Adrenal gland (tissue), 12 donors: Measurements from ENCODE around the gene FRMD1. TPM values are rescaled to one million over a fixed set of nuclear protein-coding genes. Genes with fewer than 3 reads are reported as not detected.

Experiments
- DNase-seq, 7 donors: peaks; one replicate each; pipeline ENCODE4 v3.0.0-alpha.2; 2019 to 2020
- H3K27ac ChIP-seq, 5 donors: fragments of 200-600 bp; sonication (generic) in 4 of 5; 1 replicate in 3 of 5; 2 replicates in 2 of 5; pipeline versions ENCODE4 v1.5.1 to v1.8.0; 2016 to 2020; ENCODE audit warnings: mild to moderate bottlenecking in 1 of 5
- H3K27me3 ChIP-seq: fragments of 200-600 bp; 2 replicates; pipeline ENCODE4 v1.8.0; 2021
- H3K36me3 ChIP-seq, 2 donors: fragments of 200-600 bp; replicated peaks in 1 of 2; 1 replicate in 1 of 2; 2 replicates in 1 of 2; pipeline versions ENCODE4 v1.5.1 to v1.8.0; 2018 to 2022
- H3K4me1 ChIP-seq, 2 donors: fragments of 200-600 bp; replicated peaks in 1 of 2; 1 replicate in 1 of 2; 2 replicates in 1 of 2; pipeline versions ENCODE4 v1.5.1 to v1.8.0; 2018 to 2021
- H3K4me3 ChIP-seq, 4 donors: fragments of 200-600 bp; sonication (generic) in 3 of 4; one replicate each; pipeline ENCODE4 v1.5.1; 2016 to 2018
- H3K9me3 ChIP-seq, 3 donors: fragments of 200-600 bp; sonication (generic) in 1 of 3; replicated peaks in 1 of 3; 1 replicate in 2 of 3; 2 replicates in 1 of 3; pipeline versions ENCODE4 v1.5.1 to v1.8.0; 2016 to 2021
- POLR2A ChIP-seq, 2 donors: fragments of 450-650 bp; IDR thresholded peaks; one replicate each; pipeline ENCODE4 v1.6.1; 2017; ENCODE audit warnings: antibody characterized with exemption in 2 of 2, mild to moderate bottlenecking in 2 of 2, moderate library complexity in 1 of 2
- whole genome bisulfite sequencing, 4 donors: extraction: QIAGEN DNeasy Blood & Tissue Kit in 2 of 4; methylation state at CpG; one replicate each; pipeline versions ENCODE4 v1.1.5 to v1.1.7; 2013 to 2017; 5-methylcytosine and 5-hydroxymethylcytosine counted together
- intact Hi-C, 2 donors: fragments of 100-400 bp; cut with DNase I; formaldehyde crosslinking; loops; one replicate each; pipeline versions ENCODE4 v1.14.1 to v1.15.0; 2022 to 2023
- polyA plus RNA-seq, 3 donors: library from polyadenylated mRNA; stranded (reverse); fragments of 200-250 nt in 2 of 3; fragments of 350-450 nt in 1 of 3; fragmentation: Illumina TruSeq in 1 of 3; extraction: RNeasy Lipid Tissue Mini Kit (QIAGEN cat#74804) in 1 of 3; gene quantifications; one replicate each; pipeline ENCODE4 v1.2.3, GENCODE V29; 2013 to 2014
- total RNA-seq, 9 donors: library from RNA; depleted of rRNA in 4 of 9; stranded (reverse); fragments of >200 nt in 4 of 9; fragments of 120-200 nt in 1 of 9; fragmentation: NEBNext Ultra II Directional in 1 of 9; extraction: Animal tissue kit (Norgen Biotek cat#: 25700) in 1 of 9; gene quantifications; one replicate each; pipeline versions ENCODE4 v1.1.0 to v1.2.4, GENCODE V29; 2013 to 2023
- TF ChIP-seq, protein P1 (sequence below), 6 experiments: fragments of 450-650 bp in 4 of 6; fragments of 200-600 bp in 2 of 6; sonication (generic) in 1 of 6; IDR thresholded peaks; 1 replicate in 5 of 6; 2 replicates in 1 of 6; pipeline versions ENCODE4 v1.5.1 to v1.8.0; 2016 to 2021; ENCODE audit warnings: antibody characterized with exemption in 6 of 6, mild to moderate bottlenecking in 2 of 6, moderate library complexity in 1 of 6
- donor health status: healthy with polysubstance abuse.
- donor health status: Bipolar disorder and iron deficiency.
- donor health status: DM: yes; HTN: yes; CAD: no.
- donor health status: DM: no; HTN: no; CAD: no.
- donor health status: DM: no; HTN: no; CAD: no.
- donor health status: DM: yes; HTN: yes; CAD: no.

Gene FRMD1
- total and polyA plus RNA-seq, 12 donors = under 0.01 to 0.32 (median 0.14) TPM; not detected in 7

DNA sequence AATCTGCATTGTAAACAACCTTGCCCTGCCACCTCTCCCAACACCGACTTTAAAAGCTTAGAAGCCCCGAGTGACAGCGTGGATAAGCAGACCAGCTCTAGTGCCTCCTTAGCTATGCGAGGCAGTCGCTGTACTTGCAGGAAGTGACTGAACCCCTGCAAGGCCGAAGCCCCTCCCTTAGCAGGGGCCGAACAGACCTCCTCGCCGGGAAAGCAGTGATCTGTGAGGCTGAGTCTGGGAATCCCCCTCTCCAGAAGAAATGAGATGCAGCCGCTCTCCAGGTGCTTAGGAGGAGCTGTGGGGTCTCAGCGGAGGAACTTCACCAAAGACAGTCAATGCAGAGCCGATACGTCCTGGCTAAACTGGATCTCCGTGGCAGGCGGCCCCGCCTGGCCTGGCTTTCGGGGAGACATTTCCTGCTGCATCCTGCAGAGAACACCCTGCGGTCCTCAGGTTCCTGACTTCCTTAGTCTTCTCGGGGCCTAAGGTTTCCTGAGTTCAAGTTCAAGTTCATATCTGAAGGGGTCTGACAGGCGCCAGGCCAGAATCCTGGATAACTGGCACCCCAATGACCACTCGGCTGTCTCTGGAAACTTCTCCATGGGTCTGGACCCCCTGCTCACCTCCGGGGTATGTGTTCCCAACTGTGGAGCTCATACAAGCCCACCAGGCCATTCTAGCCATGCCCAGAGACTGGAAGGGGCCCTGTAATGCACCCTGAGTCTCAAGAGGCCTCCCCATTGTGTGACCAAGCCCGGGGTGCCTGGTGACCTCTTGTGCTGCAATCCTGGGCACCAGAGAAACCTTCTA is 20.4 kb upstream of the FRMD1 start:
- Histone ChIP-seq H3K9me3 (no peaks in the 10 kb centered on the region), H3K27me3 (peaks cover 19% of the 10 kb centered on the region), H3K36me3 (no peaks in the 10 kb centered on the region), H3K4me3 (no peak overlapping the region), H3K4me1 (no peaks in the 10 kb centered on the region), H3K27ac (no peak overlapping the region)
- 55 to 72% (median 70%) methylated on average over 11 to 23 of the region's 23 CpGs for WGBS, 4 donors
- DNase-seq = no peak
- intact Hi-C loops = no loop called here
- TF ChIP-seq, protein P1, sequence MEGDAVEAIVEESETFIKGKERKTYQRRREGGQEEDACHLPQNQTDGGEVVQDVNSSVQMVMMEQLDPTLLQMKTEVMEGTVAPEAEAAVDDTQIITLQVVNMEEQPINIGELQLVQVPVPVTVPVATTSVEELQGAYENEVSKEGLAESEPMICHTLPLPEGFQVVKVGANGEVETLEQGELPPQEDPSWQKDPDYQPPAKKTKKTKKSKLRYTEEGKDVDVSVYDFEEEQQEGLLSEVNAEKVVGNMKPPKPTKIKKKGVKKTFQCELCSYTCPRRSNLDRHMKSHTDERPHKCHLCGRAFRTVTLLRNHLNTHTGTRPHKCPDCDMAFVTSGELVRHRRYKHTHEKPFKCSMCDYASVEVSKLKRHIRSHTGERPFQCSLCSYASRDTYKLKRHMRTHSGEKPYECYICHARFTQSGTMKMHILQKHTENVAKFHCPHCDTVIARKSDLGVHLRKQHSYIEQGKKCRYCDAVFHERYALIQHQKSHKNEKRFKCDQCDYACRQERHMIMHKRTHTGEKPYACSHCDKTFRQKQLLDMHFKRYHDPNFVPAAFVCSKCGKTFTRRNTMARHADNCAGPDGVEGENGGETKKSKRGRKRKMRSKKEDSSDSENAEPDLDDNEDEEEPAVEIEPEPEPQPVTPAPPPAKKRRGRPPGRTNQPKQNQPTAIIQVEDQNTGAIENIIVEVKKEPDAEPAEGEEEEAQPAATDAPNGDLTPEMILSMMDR (IDR thresholded peaks at IDR 0.05) = no peak
- no peak for TF ChIP-seq POLR2A (IDR thresholded peaks at IDR 0.05)

DNA sequence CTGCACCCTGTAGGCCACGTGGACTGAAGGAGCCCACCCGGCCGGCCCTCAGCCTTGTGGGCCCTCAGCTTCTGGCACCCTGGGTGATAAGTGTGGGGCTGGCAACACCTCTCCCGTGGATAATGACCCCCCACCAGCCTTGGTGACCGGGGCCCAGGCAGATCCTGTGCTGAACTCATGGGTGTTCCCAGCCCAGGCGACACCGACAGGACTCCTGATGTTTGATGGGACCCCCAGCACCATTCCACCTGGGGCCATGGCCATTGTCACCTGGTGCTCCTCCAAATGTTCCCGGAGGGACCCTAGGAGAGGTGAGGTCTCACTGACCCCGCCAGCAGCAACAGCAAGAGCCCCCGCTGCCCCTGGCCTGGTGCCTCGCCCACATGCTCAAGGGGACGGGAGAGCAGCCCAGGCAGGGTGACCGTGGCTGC is 19.4 kb upstream of the FRMD1 start:
- H3K27ac ChIP-seq = no peak overlapping the region
- intact Hi-C loops = no loop called here
- no peaks in the 10 kb centered on the region for H3K4me1 ChIP-seq
- peaks cover 13% of the 10 kb centered on the region for H3K27me3 ChIP-seq
- no peak overlapping the region for H3K4me3 ChIP-seq
- H3K36me3 ChIP-seq = no peaks in the 10 kb centered on the region
- no peak for DNase-seq
- H3K9me3 ChIP-seq = no peaks in the 10 kb centered on the region
- WGBS, 4 donors = 80 to 100% (median 90%) methylated on average over 3 to 13 of the region's 13 CpGs
- TF ChIP-seq, protein P1 (IDR thresholded peaks at IDR 0.05) = no peak
- TF ChIP-seq POLR2A (IDR thresholded peaks at IDR 0.05) = no peak

DNA sequence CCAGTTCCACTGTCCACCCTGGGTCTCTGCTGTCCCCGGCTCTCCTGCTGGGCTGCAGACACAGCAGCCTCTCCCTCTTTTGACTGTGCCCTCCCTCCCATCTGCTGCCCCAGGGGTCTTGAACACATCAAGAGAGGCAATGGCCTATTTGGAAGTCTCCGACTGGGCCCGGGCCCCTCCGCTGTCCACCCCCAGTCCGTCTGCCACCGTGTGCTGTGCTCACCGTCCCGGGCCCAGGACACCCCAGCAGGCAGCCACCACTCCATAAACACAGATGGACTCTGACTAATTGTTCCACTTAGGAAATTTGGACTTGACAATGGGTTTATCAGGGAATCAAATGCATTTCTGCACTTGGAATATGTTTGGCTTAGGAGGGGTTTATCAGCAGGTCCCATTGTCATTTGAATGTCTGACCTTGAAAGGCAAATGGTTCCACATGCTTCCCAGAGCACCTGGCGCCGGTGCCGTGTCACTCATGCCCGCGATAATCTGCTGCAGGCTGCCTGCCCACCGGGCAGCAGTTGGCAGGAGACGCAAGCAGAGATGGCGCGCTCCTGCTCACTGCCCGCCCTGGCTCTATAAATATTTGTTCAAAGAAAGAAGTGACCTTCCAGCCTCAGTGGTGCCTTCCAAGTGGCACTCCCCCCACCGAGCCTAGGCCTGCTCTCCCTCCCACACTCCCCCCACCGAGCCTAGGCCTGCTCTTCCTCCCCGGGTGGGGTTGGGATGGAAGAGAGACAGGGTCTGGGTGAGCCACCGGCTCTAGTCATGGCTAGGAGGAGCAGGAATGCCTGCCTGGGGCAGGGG is 18.8 kb upstream of the FRMD1 start:
- Histone ChIP-seq H3K27me3 (peaks cover 13% of the 10 kb centered on the region), H3K4me3 (no peak overlapping the region), H3K9me3 (no peaks in the 10 kb centered on the region), H3K27ac (no peak overlapping the region), H3K36me3 (no peaks in the 10 kb centered on the region), H3K4me1 (no peaks in the 10 kb centered on the region)
- 84 to 94% (median 91%) methylated on average over 15 to 22 of the region's 22 CpGs for WGBS, 4 donors
- no peak for TF ChIP-seq POLR2A (IDR thresholded peaks at IDR 0.05)
- TF ChIP-seq, protein P1 (IDR thresholded peaks at IDR 0.05) = no peak
- intact Hi-C loops = no loop called here
- no peak for DNase-seq

DNA sequence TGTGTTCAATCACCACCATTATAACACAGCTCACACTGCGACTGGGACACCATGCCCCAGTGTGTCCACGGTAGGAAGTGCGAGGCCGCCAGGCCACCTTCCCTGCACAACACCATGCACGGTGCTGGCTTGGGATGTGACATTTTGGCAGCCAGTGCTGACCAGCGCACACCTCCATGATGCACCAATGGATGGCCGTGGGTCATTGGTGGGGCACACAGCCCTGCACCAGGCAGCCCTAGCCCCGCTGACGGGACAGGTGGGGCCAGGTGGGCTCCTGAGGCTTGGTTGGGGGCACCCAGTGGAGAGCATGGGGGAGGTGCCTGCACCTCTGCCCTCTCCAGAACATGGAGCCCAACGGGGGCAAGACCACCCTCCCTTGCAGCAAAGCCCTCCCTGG is 18.2 kb upstream of the FRMD1 start:
- intact Hi-C loops = no loop called here
- Histone ChIP-seq H3K9me3 (no peaks in the 10 kb centered on the region), H3K27me3 (peaks cover 13% of the 10 kb centered on the region), H3K4me3 (no peak overlapping the region), H3K36me3 (no peaks in the 10 kb centered on the region), H3K4me1 (no peaks in the 10 kb centered on the region), H3K27ac (no peak overlapping the region)
- DNase-seq = no peak
- TF ChIP-seq POLR2A (IDR thresholded peaks at IDR 0.05) = no peak
- TF ChIP-seq, protein P1 (IDR thresholded peaks at IDR 0.05) = no peak
- WGBS, 4 donors = 84 to 94% (median 92%) methylated on average over 3 to 10 of the region's 10 CpGs
